A549 (cell line): ENCODE measurements around the gene TCF23. TPM values are rescaled to one million over a fixed set of nuclear protein-coding genes. Genes with fewer than 3 reads are reported as not detected.

Experiments
- ATAC-seq, 2 experiments: fragments of 200-7000 bp in 1 of 2; fragments of >200 bp in 1 of 2; cut with Nextera tagmentation in 1 of 2; cut with Tn5 transposase in 1 of 2; 3 replicates each; pipeline versions ENCODE4 v1.8.0 to v1.9.1; 2018 to 2020; ENCODE audit warnings: mild to moderate bottlenecking in 1 of 2, moderate library complexity in 1 of 2
- CTCF ChIA-PET: fragments of 300-600 bp; sonication (Branson Sonifier 250); formaldehyde crosslinking; extraction: SDS; loops from one replicate; lab custom pipeline; 2021; ENCODE audit warnings: antibody characterized with exemption, inconsistent platforms; lab: Yijun Ruan, JAX
- POLR2A ChIA-PET: fragments of 350-600 bp; formaldehyde crosslinking; extraction: SDS; loops from one replicate; lab custom pipeline; 2021; ENCODE audit warnings: antibody characterized with exemption, inconsistent platforms; lab: Yijun Ruan, JAX
- DNase-seq, 2 experiments: peaks; one replicate each; pipeline versions ENCODE4 v3.0.0 to v3.0.0-alpha.2; 2011 to 2016; ENCODE audit warnings: low read depth in 1 of 2, low spot score in 1 of 2
- FAIRE-seq: peaks from 2 replicates; lab custom pipeline; 2011; peaks lifted over from hg19 to GRCh38; lab: Jason Lieb, UNC
- H3K27ac ChIP-seq, 2 experiments: fragments of >200 bp; sonication (Bioruptor Twin); formaldehyde crosslinking; 3 replicates each; pipeline ENCODE4 v1.5.1; 2016 to 2017
- H3K4me1 ChIP-seq: fragments of >200 bp; sonication (Bioruptor Twin); formaldehyde crosslinking; 3 replicates; pipeline ENCODE4 v1.6.1; 2016
- H3K4me2 ChIP-seq: fragments of >200 bp; sonication (Bioruptor Twin); formaldehyde crosslinking; 3 replicates; pipeline ENCODE4 v1.6.1; 2016
- H3K4me3 ChIP-seq: fragments of >200 bp; sonication (Bioruptor Twin); formaldehyde crosslinking; 3 replicates; pipeline ENCODE4 v1.5.1; 2016
- H3K9me3 ChIP-seq: fragments of >200 bp; sonication (Bioruptor Twin); formaldehyde crosslinking; 3 replicates; pipeline ENCODE4 v1.6.1; 2016
- BHLHE40 ChIP-seq: IDR thresholded peaks from 2 replicates; pipeline ENCODE4 v1.6.1; 2012; ENCODE audit warnings: low read depth, low read length, inconsistent platforms
- CBX8 ChIP-seq: fragments of 200-600 bp; sonication (generic); IDR thresholded peaks from 2 replicates; pipeline ENCODE4 v1.6.1; 2016
- CHD2 ChIP-seq: fragments of 150-350 bp; IDR thresholded peaks from 2 replicates; pipeline ENCODE4 v1.6.1; 2014; ENCODE audit warnings: low read length; ENCODE audit not compliant: partially characterized antibody
- EHMT2 ChIP-seq: fragments of 200-600 bp; sonication (generic); IDR thresholded peaks from 2 replicates; pipeline ENCODE4 v1.6.1; 2016; ENCODE audit warnings: antibody characterized with exemption, low read depth, mild to moderate bottlenecking, moderate library complexity
- FOSL2 ChIP-seq, 2 experiments: fragments of 450-650 bp in 1 of 2; fragments of >200 bp in 1 of 2; sonication (Bioruptor Twin) in 1 of 2; formaldehyde crosslinking; IDR thresholded peaks; 2 replicates each; pipeline versions ENCODE4 v1.5.0 to v1.6.1; 2016 to 2020; ENCODE audit warnings: mild to moderate bottlenecking in 1 of 2, moderate library complexity in 1 of 2
- FOXS1 ChIP-seq: fragments of 250-450 bp; sonication (Bioruptor Pico); IDR thresholded peaks from 2 replicates; pipeline ENCODE4 v1.5.0; 2020; ENCODE audit warnings: mild to moderate bottlenecking, moderate library complexity
- GATA3 ChIP-seq: IDR thresholded peaks from 2 replicates; pipeline ENCODE4 v1.6.1; 2012; ENCODE audit warnings: borderline replicate concordance
- HEYL ChIP-seq: fragments of 250-450 bp; sonication (Bioruptor Pico); IDR thresholded peaks from 2 replicates; pipeline ENCODE4 v1.8.0; 2021; ENCODE audit warnings: mild to moderate bottlenecking, moderate library complexity
- HOXB5 ChIP-seq: fragments of 250-450 bp; sonication (Bioruptor Pico); IDR thresholded peaks from 2 replicates; pipeline ENCODE4 v1.5.0; 2020; ENCODE audit warnings: mild to moderate bottlenecking, moderate library complexity
- JUNB ChIP-seq: fragments of >200 bp; sonication (Bioruptor Twin); formaldehyde crosslinking; IDR thresholded peaks from 2 replicates; pipeline ENCODE4 v1.6.1; 2016
- KDM5A ChIP-seq: fragments of 200-600 bp; sonication (generic); IDR thresholded peaks from 2 replicates; pipeline ENCODE4 v1.6.1; 2016; ENCODE audit warnings: antibody characterized with exemption, mild to moderate bottlenecking
- NR3C1 ChIP-seq: fragments of >200 bp; sonication (Bioruptor Twin); formaldehyde crosslinking; IDR thresholded peaks from 3 replicates; pipeline ENCODE4 v1.6.1; 2017
- PHF8 ChIP-seq: fragments of 200-600 bp; sonication (generic); IDR thresholded peaks from 2 replicates; pipeline ENCODE4 v1.6.1; 2016; ENCODE audit warnings: low read depth, mild to moderate bottlenecking, antibody characterized with exemption, moderate library complexity, borderline replicate concordance
- POLR2A ChIP-seq: IDR thresholded peaks from 2 replicates; pipeline ENCODE4 v1.6.1; 2012; ENCODE audit warnings: mild to moderate bottlenecking, low read length
- RAD21 ChIP-seq, 2 experiments: fragments of >200 bp in 1 of 2; sonication (Bioruptor Twin) in 1 of 2; formaldehyde crosslinking in 1 of 2; IDR thresholded peaks in 1 of 2; conservative IDR thresholded peaks in 1 of 2; 2 replicates in 1 of 2; 3 replicates in 1 of 2; pipeline ENCODE4 v1.6.1; 2012 to 2018; ENCODE audit warnings: inconsistent platforms in 1 of 2
- RARB ChIP-seq: fragments of 250-450 bp; sonication (Bioruptor Pico); IDR thresholded peaks from 2 replicates; pipeline ENCODE4 v1.8.0; 2021; ENCODE audit warnings: mild to moderate bottlenecking, moderate library complexity
- TP53 ChIP-seq: fragments of 250-450 bp; sonication (Bioruptor Pico); IDR thresholded peaks from 2 replicates; pipeline ENCODE4 v1.5.0; 2021; ENCODE audit warnings: mild to moderate bottlenecking, moderate library complexity
- ZC3H11A ChIP-seq: fragments of 450-650 bp; IDR thresholded peaks from 2 replicates; pipeline ENCODE4 v1.6.1; 2014; ENCODE audit warnings: antibody characterized with exemption, mild to moderate bottlenecking
- ZNF302 ChIP-seq: fragments of 250-450 bp; sonication (Bioruptor Pico); IDR thresholded peaks from 2 replicates; pipeline ENCODE4 v1.9.0; 2021; ENCODE audit warnings: inconsistent platforms, mild to moderate bottlenecking, moderate library complexity
- WGBS: methylation state at CpG from one replicate; pipeline ENCODE4 v1.1.6; 2017; ENCODE audit errors: missing lambda C conversion rate; 5-methylcytosine and 5-hydroxymethylcytosine counted together
- polyA minus RNA-seq: library from RNA; depleted of rRNA, polyadenylated mRNA; stranded (reverse); fragments of >200 nt; gene quantifications from 2 replicates; pipeline ENCODE4 v1.2.3, GENCODE V29; 2011; rRNA and poly(A)+ RNA removed
- polyA plus RNA-seq, 4 experiments: library from polyadenylated mRNA; depleted of rRNA in 3 of 4; stranded (reverse); fragments of >200 nt; fragmentation: RNase III in 1 of 4; extraction: RNeasy Plus Mini Kit Qiagen cat#74134 plus additional on column Dnase treatment in 1 of 4; gene quantifications; 2 replicates in 3 of 4; 3 replicates in 1 of 4; pipeline ENCODE4 v1.2.3, GENCODE V29; 2011 to 2017
- TF ChIP-seq, protein P1 (sequence below): fragments of 450-650 bp; IDR thresholded peaks from 2 replicates; pipeline ENCODE4 v1.6.1; 2014; ENCODE audit warnings: antibody characterized with exemption
- TF ChIP-seq, protein P2 (sequence below): IDR thresholded peaks from 2 replicates; pipeline ENCODE4 v1.6.1; 2012
- TF ChIP-seq, protein P3 (sequence below): fragments of >200 bp; sonication (Bioruptor Twin); formaldehyde crosslinking; IDR thresholded peaks from 3 replicates; pipeline ENCODE4 v1.5.1; 2016

Gene TCF23
- polyA plus RNA-seq (2011; rRNA removed): not detected in 2 replicates
- not detected in 2 replicates for polyA plus RNA-seq (2012; cell fraction: cytosol; rRNA removed)
- not detected in 2 replicates for polyA plus RNA-seq (2012; cell fraction: nucleus; rRNA removed)
- polyA plus RNA-seq (2017; fragmentation: RNase III; extraction: RNeasy Plus Mini Kit Qiagen cat#74134 plus additional on column Dnase treatment): not detected in 3 replicates
- not detected in 2 replicates for polyA minus RNA-seq

DNA sequence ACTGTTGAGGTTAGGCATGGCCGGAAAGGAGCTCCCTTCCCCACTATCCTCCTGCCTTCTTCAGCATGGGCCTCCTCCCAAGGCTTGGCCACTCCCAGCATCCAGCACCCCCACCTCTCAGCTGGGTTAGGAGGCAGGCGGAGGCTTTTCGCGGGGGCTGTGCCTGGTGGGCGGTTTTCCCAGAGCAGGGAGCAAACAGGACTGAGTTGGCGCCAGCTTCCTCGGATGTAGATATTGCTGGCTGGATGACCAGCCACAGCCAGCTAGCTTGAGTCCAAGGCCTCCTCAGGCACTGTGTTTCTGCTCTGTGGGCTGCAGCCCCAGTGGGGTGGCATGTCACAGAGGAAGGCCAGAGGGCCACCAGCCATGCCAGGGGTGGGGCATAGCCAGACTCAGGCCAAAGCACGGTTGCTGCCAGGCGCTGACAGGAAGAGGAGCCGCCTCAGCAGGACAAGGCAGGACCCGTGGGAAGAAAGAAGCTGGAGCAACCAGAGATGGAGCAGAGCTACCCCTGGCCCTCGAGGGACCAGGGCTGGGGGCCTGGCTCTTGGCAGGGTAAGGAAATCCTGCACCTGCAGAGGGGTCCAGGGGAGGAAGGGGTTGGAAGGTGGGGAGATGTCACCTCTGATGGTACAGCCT lies at the start of gene TCF23:
Gene TCF23 (plus strand): TSS at position 204 of the 639 bp plus-strand sequence. CDS start 130 bp downstream, at position 334.
- ChIA-PET CTCF (interaction anchor here (1.1 to 2.6 kb wide), 4 partner anchors 9 to 154 kb away, joined by 3 to 9 read pairs (median 5); no protein-coding TSS in a partner anchor), POLR2A (no interaction called here)
- TF ChIP-seq RAD21 (conservative IDR thresholded peaks at IDR 0.05 in 1 of 2, IDR thresholded peaks at IDR 0.05 in 1 of 2): no peak
- TF ChIP-seq, protein P1, sequence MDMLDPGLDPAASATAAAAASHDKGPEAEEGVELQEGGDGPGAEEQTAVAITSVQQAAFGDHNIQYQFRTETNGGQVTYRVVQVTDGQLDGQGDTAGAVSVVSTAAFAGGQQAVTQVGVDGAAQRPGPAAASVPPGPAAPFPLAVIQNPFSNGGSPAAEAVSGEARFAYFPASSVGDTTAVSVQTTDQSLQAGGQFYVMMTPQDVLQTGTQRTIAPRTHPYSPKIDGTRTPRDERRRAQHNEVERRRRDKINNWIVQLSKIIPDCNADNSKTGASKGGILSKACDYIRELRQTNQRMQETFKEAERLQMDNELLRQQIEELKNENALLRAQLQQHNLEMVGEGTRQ: no peak
- no peak for TF ChIP-seq CBX8
- TF ChIP-seq KDM5A: no peak
- TF ChIP-seq HOXB5 (CRISPR knock-in tag): no peak
- TF ChIP-seq EHMT2: no peak
- TF ChIP-seq NR3C1: no peak
- no peak for TF ChIP-seq RARB
- no peak for TF ChIP-seq POLR2A
- peak in 1 of 2 experiments; percentile 11; a peak in 2 of 6 replicates for ATAC-seq
- WGBS: 60% methylated on average over 6 of the region's 12 CpGs
- Histone ChIP-seq H3K4me3 (no peak within 1 kb of the TSS), H3K4me2 (no peak within 1 kb of the TSS), H3K9me3 (no peaks in the 10 kb centered on the region), H3K4me1 (0 out of 3 replicates have a peak, but pooled peaks cover 8% of the 10 kb centered on the region), H3K27ac (no peak within 1 kb of the TSS)
- no peak for DNase-seq
- FAIRE-seq: no peak

GRCh38 chr2:27099334-27099955 lies 49.4 kb upstream of the TCF23 start:
- Histone ChIP-seq H3K9me3 (no peaks in the 10 kb centered on the region), H3K27ac (no peak overlapping the region), H3K4me2 (no peak overlapping the region), H3K4me3 (no peak overlapping the region), H3K4me1 (peaks cover 6% of the 10 kb centered on the region; the same call in 2 of the 3 replicates)
- no peak for TF ChIP-seq ZNF302 (CRISPR knock-in tag)
- no peak for TF ChIP-seq RAD21 (conservative IDR thresholded peaks at IDR 0.05 in 1 of 2, IDR thresholded peaks at IDR 0.05 in 1 of 2)
- no peak for TF ChIP-seq JUNB
- TF ChIP-seq KDM5A: no peak
- TF ChIP-seq BHLHE40: no peak
- TF ChIP-seq GATA3: no peak
- no peak for TF ChIP-seq ZC3H11A
- no peak for TF ChIP-seq NR3C1
- no peak for TF ChIP-seq EHMT2
- TF ChIP-seq FOSL2 (IDR thresholded peaks at IDR 0.05): no peak
- no peak for TF ChIP-seq FOSL2 (CRISPR knock-in tag; IDR thresholded peaks at IDR 0.05)
- TF ChIP-seq, protein P2, sequence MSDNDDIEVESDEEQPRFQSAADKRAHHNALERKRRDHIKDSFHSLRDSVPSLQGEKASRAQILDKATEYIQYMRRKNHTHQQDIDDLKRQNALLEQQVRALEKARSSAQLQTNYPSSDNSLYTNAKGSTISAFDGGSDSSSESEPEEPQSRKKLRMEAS: no peak
- no peak for TF ChIP-seq CHD2
- TF ChIP-seq, protein P3, sequence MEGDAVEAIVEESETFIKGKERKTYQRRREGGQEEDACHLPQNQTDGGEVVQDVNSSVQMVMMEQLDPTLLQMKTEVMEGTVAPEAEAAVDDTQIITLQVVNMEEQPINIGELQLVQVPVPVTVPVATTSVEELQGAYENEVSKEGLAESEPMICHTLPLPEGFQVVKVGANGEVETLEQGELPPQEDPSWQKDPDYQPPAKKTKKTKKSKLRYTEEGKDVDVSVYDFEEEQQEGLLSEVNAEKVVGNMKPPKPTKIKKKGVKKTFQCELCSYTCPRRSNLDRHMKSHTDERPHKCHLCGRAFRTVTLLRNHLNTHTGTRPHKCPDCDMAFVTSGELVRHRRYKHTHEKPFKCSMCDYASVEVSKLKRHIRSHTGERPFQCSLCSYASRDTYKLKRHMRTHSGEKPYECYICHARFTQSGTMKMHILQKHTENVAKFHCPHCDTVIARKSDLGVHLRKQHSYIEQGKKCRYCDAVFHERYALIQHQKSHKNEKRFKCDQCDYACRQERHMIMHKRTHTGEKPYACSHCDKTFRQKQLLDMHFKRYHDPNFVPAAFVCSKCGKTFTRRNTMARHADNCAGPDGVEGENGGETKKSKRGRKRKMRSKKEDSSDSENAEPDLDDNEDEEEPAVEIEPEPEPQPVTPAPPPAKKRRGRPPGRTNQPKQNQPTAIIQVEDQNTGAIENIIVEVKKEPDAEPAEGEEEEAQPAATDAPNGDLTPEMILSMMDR: no peak
- no peak for TF ChIP-seq FOXS1
- TF ChIP-seq HEYL: no peak
- TF ChIP-seq PHF8: no peak
- TF ChIP-seq TP53: no peak
- FAIRE-seq (no peak), ATAC-seq (no peak), DNase-seq (no peak)
- ChIA-PET CTCF (interaction anchor here (0.8 to 12.0 kb wide), 34 partner anchors 9 to 271 kb away, joined by 3 to 197 read pairs (median 4); partner anchors contain the start of genes EMILIN1, KHK, SLC30A3 and TRIM54), POLR2A (interaction anchor here (1.0 kb wide), 2 partner anchors 14 to 92 kb away, joined by 3 to 4 read pairs; no protein-coding TSS in a partner anchor)
- 88% methylated on average over 19 of the region's 19 CpGs for WGBS
